GM18907 (cell line): Measurements from ENCODE around the gene ADGRG1.

Experiments
- ATAC-seq: cut with Tn5 transposase; IDR thresholded peaks from one replicate; pipeline ENCODE4 v1.9.1; 2021; ENCODE audit warnings: mild to moderate bottlenecking, moderate library complexity; ENCODE audit not compliant: unreplicated experiment

Gene ADGRG1

DNA sequence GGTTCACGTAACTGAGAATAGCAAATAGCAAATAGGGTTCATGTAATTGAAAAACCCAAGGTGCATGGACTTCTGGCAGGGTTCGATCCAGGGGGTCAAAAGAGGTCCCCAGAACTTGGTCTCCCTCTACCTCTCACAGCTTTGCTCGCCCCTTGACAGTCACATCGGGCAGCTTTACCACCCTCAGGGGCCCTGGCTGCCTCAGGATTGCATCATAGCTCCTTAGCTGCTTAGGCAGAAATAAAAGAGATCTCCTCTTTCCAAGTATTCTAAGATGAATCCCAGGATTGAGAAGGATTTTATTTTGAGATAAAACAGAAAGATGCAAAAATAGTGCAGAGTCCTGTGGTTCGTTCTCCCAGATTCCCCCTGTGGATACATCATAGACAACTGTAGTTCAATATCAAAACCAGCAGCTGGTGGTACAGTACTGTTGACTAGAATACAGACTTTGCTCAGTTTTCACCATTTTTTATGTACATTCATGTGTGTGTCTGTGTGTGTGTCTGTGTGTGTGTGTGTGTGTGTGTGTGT, 52.5 kb downstream of the ADGRG1 start:
- no peak for ATAC-seq

GRCh38 chr16:57681950-57682728, 53.7 kb downstream of the ADGRG1 start:
- no peak for ATAC-seq

DNA sequence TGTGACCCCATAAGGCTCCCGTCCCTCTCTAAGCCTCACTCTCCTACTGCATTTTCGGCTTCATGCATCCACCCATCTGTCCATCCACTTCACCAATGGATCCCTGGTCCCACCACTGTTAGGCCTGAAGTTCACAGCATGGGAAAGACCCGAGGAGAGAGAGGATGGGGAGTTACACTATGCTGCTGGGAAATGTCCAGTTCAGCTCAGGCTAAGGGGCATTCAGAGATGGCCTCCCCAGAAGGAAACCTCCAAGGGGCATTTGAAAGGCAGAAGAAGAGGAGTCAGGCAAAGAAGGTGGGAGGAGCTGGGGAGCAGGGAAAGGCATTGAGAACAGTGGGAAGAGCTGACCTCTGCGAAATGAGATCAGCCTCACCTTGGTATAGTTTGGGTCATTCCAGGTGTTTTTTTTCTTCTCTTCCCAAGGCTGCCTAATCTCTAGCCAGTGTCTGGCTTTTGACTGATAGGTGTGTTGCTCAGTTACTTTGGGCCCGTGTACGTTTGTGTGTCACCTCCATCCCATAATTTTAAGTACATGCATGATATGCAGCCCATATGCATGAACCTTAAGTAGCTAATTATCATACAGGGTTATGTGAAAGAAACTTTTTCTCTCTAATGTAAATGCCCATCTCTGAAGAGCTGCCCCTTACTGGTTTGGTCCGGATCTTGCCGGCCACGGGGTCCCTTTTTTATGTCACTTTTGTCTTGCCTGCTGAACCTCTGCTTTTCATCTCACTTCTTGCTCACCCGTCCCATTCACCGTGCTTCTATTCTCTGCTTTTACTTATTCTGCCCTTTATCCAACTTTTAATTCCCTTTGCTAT, 54.6 kb downstream of the ADGRG1 start:
- ATAC-seq: no peak

- no peak for ATAC-seq
Measured at GRCh38 chr16:57683636-57684545, 55.5 kb downstream of the ADGRG1 start.

DNA sequence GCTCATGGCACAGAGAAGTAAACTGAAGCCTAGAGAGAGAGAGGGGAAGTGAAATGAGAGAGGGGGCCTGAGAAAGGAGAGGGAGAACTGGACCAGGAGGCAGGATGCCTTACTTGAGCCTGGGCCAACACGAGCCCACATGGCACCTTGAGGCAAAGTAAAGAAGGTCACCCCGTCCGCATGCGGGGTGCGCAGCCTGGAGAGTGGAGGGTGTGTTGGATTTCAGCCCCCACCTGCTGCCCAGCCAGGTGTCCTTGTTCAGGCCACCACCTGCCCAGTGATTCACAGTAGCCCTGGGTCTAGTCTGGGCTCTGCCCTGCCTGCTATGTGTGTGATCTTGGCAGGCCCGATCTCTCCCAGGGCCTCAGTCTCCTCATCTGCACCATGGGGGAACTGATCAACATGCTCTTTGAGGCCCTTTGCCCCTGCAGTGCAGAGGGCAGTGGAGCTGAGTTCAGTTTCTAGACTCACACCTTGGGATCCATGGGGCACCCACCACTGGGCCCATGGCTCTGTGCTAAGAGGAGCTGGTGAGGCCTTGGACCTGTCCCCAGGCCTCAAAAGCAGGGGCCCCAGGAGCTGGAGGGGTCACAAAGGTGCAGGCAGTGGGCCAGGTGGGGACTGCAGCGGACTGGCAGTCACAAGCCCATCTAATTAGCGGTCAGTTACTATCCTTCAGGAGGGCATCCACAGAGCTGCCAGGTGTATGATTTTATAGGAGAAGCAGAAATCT, 56.4 kb downstream of the ADGRG1 start:
- ATAC-seq: no peak

GRCh38 chr16:57685633-57686032, 57.2 kb downstream of the ADGRG1 start:
- ATAC-seq: no peak

DNA sequence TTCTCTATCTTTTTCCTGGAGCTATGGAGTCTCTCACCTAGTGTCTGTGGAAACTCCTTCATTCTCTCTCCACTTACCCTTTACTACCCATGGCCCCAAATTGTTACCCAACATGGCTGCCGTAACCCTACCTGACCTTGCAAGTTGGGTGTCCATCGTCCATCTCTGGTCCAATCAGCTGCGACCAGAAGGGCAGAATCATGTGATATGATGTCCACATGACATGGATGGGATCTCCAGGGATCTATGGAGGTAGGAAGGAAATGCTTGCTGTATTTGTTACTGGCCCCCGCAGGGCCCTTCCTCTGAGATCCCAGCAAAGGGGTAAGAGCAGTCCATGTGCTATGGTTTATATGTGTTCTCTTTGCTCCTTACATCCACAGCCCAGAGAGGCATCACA, 58.1 kb downstream of the ADGRG1 start:
- ATAC-seq: no peak

GRCh38 chr16:57687363-57687929, 59.0 kb downstream of the ADGRG1 start:
- no peak for ATAC-seq

DNA sequence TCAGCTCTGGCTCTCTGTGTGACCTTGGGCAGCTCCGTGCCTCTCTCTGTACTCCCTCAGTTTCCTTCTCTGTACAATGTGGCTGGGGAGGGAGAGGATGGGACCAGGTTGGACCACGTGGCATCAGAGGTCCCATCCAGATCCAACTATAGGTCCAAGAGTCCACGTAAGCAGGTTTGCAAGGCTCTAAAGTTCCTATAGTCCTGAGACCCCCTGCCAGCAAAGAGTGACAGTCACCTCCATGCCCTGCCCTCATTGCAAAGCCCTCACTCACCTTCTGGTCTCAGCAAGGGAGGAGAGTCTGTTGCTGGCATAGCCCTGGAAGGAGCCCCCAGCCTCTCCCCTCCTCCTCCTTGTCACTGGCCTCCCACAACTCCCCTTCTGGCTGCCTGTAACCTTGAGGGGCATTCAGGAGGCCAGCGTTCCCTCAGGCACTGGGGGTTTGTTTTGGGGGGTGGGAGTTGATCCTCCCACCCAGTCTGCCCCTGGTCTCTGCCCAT, 60.1 kb downstream of the ADGRG1 start:
- no peak for ATAC-seq

DNA sequence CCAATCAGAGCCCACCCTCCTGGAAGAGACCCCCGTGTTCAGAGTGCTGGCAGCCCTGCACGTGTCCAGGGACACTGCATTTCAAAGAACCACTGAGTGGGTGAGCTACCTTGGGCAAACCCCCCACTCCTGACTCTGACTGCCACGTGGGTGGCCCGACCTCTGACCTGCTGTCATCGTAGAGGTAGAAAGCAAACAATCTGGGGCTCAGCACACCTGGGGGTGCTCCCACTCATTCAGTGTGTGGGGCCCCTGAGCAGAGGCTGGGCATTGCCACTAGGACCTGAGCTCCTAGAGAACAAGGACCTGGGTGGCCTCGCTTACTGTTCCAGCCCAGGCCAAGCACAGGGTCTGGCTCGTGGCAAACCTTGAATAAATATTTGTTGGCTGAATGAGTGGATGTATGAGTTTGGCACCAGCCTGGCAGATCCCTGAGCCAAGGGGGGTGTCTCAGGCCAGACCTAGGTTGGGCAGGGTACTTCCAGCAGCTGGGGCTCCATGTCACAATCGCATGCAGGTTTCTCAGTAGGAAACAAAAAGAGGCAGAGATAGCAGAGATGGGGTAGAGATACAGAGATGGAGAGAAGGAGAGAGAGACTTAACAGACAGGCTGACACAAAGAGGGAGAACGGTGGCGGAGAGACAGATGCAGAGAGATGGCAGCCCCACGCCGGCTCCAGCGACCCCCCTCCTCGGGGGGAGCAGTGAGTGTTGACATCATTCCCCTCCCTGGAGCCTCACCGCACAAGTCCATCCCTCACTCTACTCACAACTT, 60.7 kb downstream of the ADGRG1 start:
- ATAC-seq: peak; percentile 7

GRCh38 chr16:57689762-57690558, 61.5 kb downstream of the ADGRG1 start:
- peak; percentile 73 for ATAC-seq

DNA sequence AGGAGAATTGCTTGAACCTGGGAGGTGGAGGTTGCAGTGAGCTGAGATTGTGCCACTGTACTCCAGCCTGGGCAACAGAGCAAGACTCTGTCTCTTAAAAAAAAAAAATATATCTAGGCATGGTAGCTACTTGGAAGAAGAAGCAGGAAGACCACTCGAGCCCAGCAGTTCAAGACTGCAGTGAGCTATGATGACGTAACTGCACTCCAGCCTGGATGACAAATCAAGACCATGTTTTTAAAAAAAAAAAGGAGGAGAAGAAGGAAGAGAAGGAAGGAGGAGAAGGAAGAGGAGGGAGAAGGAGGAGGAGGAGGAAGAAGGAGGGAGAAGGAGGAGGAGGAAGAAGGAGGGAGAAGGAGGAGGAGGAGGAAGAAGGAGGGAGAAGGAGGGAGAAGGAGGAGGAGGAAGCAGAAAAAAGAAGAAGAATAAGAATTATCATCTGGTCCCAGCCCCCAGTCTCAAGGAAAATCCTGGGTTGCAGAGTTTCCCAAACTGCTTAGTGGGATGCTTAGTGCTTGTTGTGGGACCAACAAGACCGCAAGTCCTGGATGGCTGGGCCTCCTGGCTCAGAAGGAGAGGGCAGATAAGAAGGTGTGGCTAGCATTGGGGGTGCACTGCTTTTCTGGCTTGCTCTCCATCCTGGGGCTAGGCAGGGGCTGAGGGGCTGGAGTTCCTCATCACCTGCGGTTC, 62.5 kb downstream of the ADGRG1 start:
- ATAC-seq: no peak

- no peak for ATAC-seq
Measured at GRCh38 chr16:57692636-57693035, 64.2 kb downstream of the ADGRG1 start.

GRCh38 chr16:57693550-57693949, 65.1 kb downstream of the ADGRG1 start:
- no peak for ATAC-seq

DNA sequence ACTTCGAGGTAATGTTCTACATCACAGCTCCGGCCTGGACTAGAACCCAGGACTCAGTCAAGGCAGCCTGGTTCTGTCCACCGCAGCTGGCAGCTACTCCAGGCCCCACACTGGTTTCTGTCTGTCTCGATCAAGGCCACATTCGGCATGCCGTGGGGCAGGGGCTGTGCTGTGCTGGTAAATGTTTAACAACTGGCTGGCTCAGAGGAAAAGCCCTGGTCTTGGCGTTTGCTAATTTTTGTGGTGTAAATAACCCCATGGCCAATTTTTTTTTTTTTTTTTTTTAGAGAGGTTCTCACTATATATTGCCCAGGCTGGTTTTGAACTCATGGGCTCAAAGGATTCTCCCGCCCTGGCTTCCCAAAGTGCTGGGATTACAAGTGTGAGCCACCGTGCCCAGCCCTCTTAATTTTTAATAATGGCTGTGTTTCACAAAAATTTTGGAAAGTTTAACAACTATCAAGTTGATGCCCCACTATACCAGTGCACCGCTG, 65.8 kb downstream of the ADGRG1 start:
- no peak for ATAC-seq

DNA sequence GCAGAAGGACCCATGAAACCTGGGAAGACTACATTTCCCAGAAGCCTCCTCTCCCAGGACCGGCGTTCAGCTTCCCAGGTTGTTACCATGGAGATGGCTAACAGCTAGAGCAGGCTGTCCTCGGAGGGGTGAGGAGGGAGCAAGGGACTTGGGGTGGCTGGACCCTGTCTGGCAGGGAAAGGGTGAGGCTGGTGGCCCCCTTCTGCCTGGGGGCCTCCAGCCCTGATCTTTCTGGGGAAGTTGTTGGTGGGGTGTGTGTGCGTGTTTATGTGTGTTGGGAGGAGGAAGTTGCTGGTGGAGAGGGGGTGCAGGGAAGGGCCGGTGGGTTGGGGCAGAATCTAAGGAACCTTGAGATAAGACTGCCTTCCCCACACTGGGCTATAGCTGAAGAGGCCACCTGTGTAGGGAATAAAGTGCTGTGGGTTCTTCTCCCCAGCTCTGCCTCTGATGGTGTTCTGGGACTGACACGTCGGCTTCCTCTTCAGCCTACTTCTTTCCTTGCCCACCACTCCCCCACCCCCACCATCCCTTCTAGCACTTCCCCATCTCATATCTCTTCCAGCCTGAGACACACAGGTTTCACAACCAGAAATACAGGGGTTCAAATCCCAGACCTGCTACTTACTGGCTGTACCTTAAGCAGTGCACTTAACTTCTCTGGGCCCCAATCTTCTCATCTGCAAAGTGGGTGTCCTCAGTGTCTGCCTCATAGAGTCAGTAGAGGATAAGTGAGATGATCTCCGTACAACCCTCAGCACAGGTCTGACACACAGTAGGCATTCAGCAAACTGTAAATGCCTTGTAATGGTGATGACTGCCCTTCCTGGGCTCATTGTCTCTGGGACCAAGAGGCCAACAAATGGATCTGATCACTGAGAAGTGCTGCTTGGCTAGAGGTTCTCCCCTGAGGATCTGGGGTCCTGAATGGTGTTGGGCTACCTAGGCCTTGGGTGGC, 66.6 kb downstream of the ADGRG1 start, which contains the start of gene DRC7:
TSS of gene DRC7 (plus strand) at position 82 of the 955 bp plus-strand sequence. CDS start 3,144 bp downstream, outside the sequence.
- ATAC-seq: peak; percentile 45
